GM12874 (cell line): Measurements from ENCODE around the gene GALNT12.

Experiments
- CTCF ChIP-seq: IDR thresholded peaks from 2 replicates; pipeline ENCODE4 v1.5.1; 2011; ENCODE audit warnings: low read depth, mild to moderate bottlenecking, control low read depth, low read length, moderate library complexity; ENCODE audit not compliant: insufficient read depth

Gene GALNT12

GRCh38 chr9:98819231-98819630 lies 11.8 kb downstream of the GALNT12 start:
- TF ChIP-seq CTCF: no peak

GRCh38 chr9:98821831-98822230 lies 14.4 kb downstream of the GALNT12 start:
- no peak for TF ChIP-seq CTCF

DNA sequence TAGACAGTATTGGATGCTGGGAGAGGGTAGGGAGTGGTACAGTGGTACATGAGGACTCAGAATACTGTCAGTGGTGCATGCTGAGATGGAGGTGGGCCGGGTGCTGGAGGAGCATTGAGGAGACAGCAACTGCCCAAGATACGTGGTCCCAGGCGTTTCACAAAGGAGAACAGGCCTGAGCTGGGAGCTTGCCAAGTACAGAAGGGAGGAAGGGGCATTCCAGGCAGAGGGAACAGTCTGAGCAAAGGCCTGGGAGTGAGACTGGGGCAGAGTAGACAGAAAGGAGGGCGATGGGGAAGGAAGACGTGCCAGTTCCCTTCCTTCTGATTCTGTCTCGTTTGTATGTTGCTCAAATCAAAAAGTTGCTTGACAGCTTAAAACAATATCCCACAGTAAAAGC lies 15.2 kb downstream of the GALNT12 start:
- no peak for TF ChIP-seq CTCF

DNA sequence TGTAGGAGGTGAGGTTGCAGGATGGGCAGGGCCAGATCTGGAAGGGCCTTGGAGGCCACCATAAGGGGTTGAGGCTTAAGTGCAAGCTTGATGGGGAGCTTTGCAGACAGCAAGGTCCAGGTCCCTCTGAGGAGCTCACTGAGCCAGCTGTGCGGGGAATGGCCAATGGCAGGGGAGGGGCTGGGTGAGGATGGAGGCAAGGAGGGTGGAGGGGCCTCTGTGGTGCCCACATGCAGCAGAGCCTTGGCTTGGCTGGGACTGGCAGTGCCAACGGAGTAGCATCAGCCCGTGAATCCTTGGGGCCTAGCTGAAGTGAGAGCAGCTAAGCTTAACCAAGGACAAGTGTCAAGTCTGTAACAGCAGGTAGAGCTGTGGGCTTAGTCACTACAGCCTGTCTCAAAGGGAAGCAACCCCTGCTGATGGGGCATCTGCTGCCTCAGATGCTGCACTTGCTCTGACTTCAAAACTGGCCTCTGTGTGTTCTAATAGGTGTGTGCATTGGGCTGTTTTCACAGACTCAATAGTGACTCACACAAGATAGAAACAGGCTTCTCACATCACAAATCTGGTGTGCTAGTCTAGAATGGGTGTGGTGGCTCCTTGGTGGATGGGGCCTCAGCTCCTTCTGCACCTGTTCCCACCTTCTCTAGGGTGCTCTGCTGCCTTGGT lies 16.3 kb downstream of the GALNT12 start:
- TF ChIP-seq CTCF: no peak

- TF ChIP-seq CTCF: no peak
These were observed 17.9 kb downstream of the GALNT12 start for GRCh38 chr9:98825414-98825813.

- TF ChIP-seq CTCF: no peak
These were observed 19.2 kb downstream of the GALNT12 start for GRCh38 chr9:98826716-98827115.

GRCh38 chr9:98829766-98830165 lies 22.3 kb downstream of the GALNT12 start:
- no peak for TF ChIP-seq CTCF
